Stimulated activated naive B cell treated with anti-CD40 and anti-IgM and Interleukin-4, amounts not matched to agents 10 μg/mL and 1 μg/mL and 100 μg/mL, for 72 hours (primary cell): ENCODE data around the gene ABCB1.
"Not testable (repeated sequence)": the region's sequence is repeated elsewhere in the genome, so short reads cannot be mapped to it uniquely, and the experiment has no call there.

Experiments
- ATAC-seq, 2 donors: fragments of 150-1000 bp; cut with Tn5 transposase; replicated peaks; 2 replicates each; pipeline ENCODE4 v1.10.0; 2021; ENCODE audit warnings: moderate library complexity in 1 of 2
- DNase-seq: peaks from one replicate; pipeline ENCODE4 v3.0.0; 2021
- H3K27ac Mint-ChIP-seq: one replicate; pipeline ENCODE4 v1.8.0; 2022; ENCODE audit warnings: mild to moderate bottlenecking, mixed read lengths
- H3K27me3 Mint-ChIP-seq, 2 donors: one replicate each; pipeline ENCODE4 v1.8.0; 2022; ENCODE audit warnings: mixed read lengths in 2 of 2
- H3K36me3 Mint-ChIP-seq, 2 donors: one replicate each; pipeline ENCODE4 v1.8.0; 2022; ENCODE audit warnings: mixed read lengths in 2 of 2, mild to moderate bottlenecking in 1 of 2
- H3K4me1 Mint-ChIP-seq, 2 donors: one replicate each; pipeline ENCODE4 v1.8.0; 2022; ENCODE audit warnings: mixed read lengths in 2 of 2, mild to moderate bottlenecking in 1 of 2
- H3K4me3 Mint-ChIP-seq, 2 donors: one replicate each; pipeline ENCODE4 v1.8.0; 2022; ENCODE audit warnings: mild to moderate bottlenecking in 2 of 2, mixed read lengths in 2 of 2, moderate library complexity in 1 of 2
- H3K9me3 Mint-ChIP-seq, 2 donors: one replicate each; pipeline ENCODE4 v1.8.0; 2022; ENCODE audit warnings: mixed read lengths in 2 of 2, mild to moderate bottlenecking in 1 of 2

ABCB1 gene

GRCh38 chr7:87596696-87597095 is 4.0 kb downstream of the ABCB1 start:
- Mint-ChIP-seq H3K9me3 (no peaks in the 10 kb centered on the region), H3K36me3 (no peaks in the 10 kb centered on the region), H3K4me3 (no peak overlapping the region), H3K4me1 (peaks cover 15 to 24% of the 10 kb centered on the region in 2 donors), H3K27ac (no peak overlapping the region), H3K27me3 (no peaks in the 10 kb centered on the region)
- ATAC-seq: no peak
- DNase-seq: no peak

DNA sequence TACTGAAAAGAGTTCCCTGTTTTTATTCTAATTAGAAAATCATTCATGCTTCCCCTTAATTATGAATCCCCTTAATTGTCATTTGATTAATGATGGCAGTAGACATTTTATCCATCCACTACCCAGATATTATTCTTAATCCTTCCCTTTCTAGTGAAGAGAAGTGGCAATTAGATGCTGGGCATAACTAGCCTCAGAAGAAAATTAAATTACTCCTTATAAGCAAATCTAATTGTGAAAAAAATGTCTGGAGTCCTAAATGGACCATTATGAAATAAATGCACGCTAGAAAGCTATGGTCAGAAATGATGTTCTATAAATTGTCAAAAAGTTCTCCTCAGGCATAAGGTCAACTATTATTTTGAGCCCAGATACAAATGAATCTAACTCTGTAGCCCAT is 4.5 kb downstream of the ABCB1 start:
- no peaks in the 10 kb centered on the region for H3K9me3 Mint-ChIP-seq
- H3K4me3 Mint-ChIP-seq: no peak overlapping the region
- H3K4me1 Mint-ChIP-seq: peaks cover 15 to 23% of the 10 kb centered on the region in 2 donors
- no peak for DNase-seq
- H3K27me3 Mint-ChIP-seq: no peaks in the 10 kb centered on the region
- no peak for ATAC-seq
- H3K36me3 Mint-ChIP-seq: no peaks in the 10 kb centered on the region
- no peak overlapping the region for H3K27ac Mint-ChIP-seq

GRCh38 chr7:87592300-87592699 is 8.4 kb downstream of the ABCB1 start:
- DNase-seq (no peak), ATAC-seq (no peak)
- Mint-ChIP-seq H3K4me3 (no peak overlapping the region), H3K9me3 (no peaks in the 10 kb centered on the region), H3K27me3 (no peaks in the 10 kb centered on the region), H3K27ac (no peak overlapping the region), H3K36me3 (no peaks in the 10 kb centered on the region), H3K4me1 (no peaks in the 10 kb centered on the region)

- Mint-ChIP-seq H3K27me3 (no peaks in the 10 kb centered on the region), H3K9me3 (no peaks in the 10 kb centered on the region), H3K27ac (no peak overlapping the region), H3K4me1 (no peaks in the 10 kb centered on the region), H3K4me3 (no peak overlapping the region), H3K36me3 (peaks cover 0 to 2% of the 10 kb centered on the region in 2 donors)
- no peak for ATAC-seq
- DNase-seq: no peak
Measured at GRCh38 chr7:87591211-87591610, 9.5 kb downstream of the ABCB1 start.

DNA sequence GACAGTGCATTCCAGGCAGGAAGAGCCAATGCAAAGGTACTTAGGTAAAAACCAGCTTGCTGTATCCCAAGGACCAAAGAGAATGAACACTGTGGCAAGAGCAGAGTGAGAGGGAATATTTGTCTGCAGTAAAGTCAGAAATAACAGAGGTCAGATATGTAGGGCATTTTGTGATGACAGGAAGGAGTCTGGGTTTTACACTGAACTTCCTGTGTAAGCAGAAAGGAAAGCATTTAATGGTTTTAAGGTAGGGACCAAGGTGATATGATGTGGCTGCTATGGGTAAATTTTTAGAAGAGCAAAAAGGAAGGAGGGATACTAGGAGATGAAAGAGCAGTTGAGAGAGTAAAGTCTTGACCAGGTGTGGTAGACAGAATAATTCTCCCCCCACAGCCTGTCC is 10.1 kb downstream of the ABCB1 start:
- H3K4me3 Mint-ChIP-seq: no peak overlapping the region
- H3K27me3 Mint-ChIP-seq: no peaks in the 10 kb centered on the region
- no peaks in the 10 kb centered on the region for H3K4me1 Mint-ChIP-seq
- ATAC-seq (no peak), DNase-seq (no peak)
- no peak overlapping the region for H3K27ac Mint-ChIP-seq
- H3K36me3 Mint-ChIP-seq: peaks cover 0 to 4% of the 10 kb centered on the region in 2 donors
- H3K9me3 Mint-ChIP-seq: no peaks in the 10 kb centered on the region

GRCh38 chr7:87589631-87590030 is 11.1 kb downstream of the ABCB1 start:
- no peaks in the 10 kb centered on the region for H3K27me3 Mint-ChIP-seq
- no peaks in the 10 kb centered on the region for H3K9me3 Mint-ChIP-seq
- ATAC-seq: no peak
- H3K4me3 Mint-ChIP-seq: no peak overlapping the region
- no peaks in the 10 kb centered on the region for H3K4me1 Mint-ChIP-seq
- peaks cover 7 to 11% of the 10 kb centered on the region in 2 donors for H3K36me3 Mint-ChIP-seq
- DNase-seq: no peak
- H3K27ac Mint-ChIP-seq: no peak overlapping the region

- H3K36me3 Mint-ChIP-seq: peaks cover 20 to 23% of the 10 kb centered on the region in 2 donors
- H3K27ac Mint-ChIP-seq: no peak overlapping the region
- no peak for ATAC-seq
Measured at GRCh38 chr7:87581723-87582122, 19.0 kb downstream of the ABCB1 start.

GRCh38 chr7:87580636-87581035 is 20.0 kb downstream of the ABCB1 start:
- no peak for DNase-seq
- Mint-ChIP-seq H3K9me3 (peaks cover 0 to 3% of the 10 kb centered on the region in 2 donors), H3K27ac (no peak overlapping the region), H3K4me1 (no peaks in the 10 kb centered on the region), H3K4me3 (no peak overlapping the region), H3K27me3 (no peaks in the 10 kb centered on the region), H3K36me3 (peaks cover 16 to 23% of the 10 kb centered on the region in 2 donors)
- ATAC-seq: no peak

More at GRCh38 chr7:87581723-87582122, 19.0 kb downstream of the ABCB1 start:
- no peaks in the 10 kb centered on the region for H3K4me1 Mint-ChIP-seq
- no peak overlapping the region for H3K4me3 Mint-ChIP-seq
- H3K9me3 Mint-ChIP-seq: peaks cover 0 to 3% of the 10 kb centered on the region in 2 donors
- H3K27me3 Mint-ChIP-seq: no peaks in the 10 kb centered on the region
- no peak for DNase-seq

DNA sequence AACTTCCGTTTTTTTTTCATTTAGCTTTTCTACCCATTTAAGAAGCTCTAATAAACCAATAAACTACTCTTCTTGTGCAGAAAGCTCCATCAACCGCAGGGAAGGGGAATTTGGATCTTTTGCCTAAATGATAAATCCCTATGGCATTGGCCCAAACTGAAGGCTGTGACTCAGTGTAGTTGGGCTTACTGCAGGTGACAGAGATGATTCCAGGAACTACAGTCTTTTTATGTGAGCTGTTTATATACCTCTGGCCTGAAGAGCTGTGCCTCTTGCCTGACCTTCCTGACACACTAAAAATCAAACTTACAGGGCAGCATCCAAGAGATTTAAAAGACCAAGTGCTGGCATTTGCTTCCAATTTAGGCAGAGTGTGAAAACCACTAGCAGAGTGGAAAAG is 25.2 kb downstream of the ABCB1 start:
- no peak overlapping the region for H3K27ac Mint-ChIP-seq

GRCh38 chr7:87574630-87575029 is 26.1 kb downstream of the ABCB1 start:
- Mint-ChIP-seq H3K27ac (no peak overlapping the region), H3K4me3 (no peak overlapping the region)

More for the DNA sequence above, 25.2 kb downstream of the ABCB1 start:
- ATAC-seq (no peak), DNase-seq (no peak)
- Mint-ChIP-seq H3K36me3 (peaks cover 6 to 19% of the 10 kb centered on the region in 2 donors), H3K4me3 (no peak overlapping the region), H3K27me3 (no peaks in the 10 kb centered on the region), H3K4me1 (peaks cover 7 to 17% of the 10 kb centered on the region in 2 donors), H3K9me3 (peaks cover 3 to 8% of the 10 kb centered on the region in 2 donors)

DNA sequence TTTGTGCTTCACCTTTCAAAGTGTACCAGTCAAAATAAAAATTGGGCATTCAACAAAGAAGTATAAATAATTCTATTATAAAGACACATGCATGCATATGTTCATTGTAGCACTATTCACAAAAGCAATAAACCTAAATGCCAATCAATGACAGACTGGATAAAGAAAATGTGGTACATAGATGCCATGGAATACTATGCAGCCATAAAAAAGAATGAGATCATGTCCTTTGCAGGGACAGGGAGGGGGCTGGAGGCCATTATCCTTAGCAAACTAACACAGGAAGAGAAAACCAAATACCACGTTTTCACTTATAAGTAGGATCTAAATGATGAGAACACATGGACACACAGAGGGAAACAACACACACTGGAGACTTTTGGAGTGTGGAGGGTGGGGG is 28.2 kb downstream of the ABCB1 start:
- H3K27ac Mint-ChIP-seq, H3K27me3 Mint-ChIP-seq, H3K9me3 Mint-ChIP-seq, ATAC-seq, DNase-seq, H3K4me3 Mint-ChIP-seq: not testable (repeated sequence)
- peaks cover 7 to 17% of the 10 kb centered on the region in 2 donors for H3K4me1 Mint-ChIP-seq
- peaks cover 0 to 11% of the 10 kb centered on the region in 2 donors for H3K36me3 Mint-ChIP-seq

More at GRCh38 chr7:87574630-87575029, 26.1 kb downstream of the ABCB1 start:
- H3K9me3 Mint-ChIP-seq: peaks cover 3 to 8% of the 10 kb centered on the region in 2 donors
- H3K36me3 Mint-ChIP-seq: peaks cover 4 to 14% of the 10 kb centered on the region in 2 donors
- peaks cover 7 to 17% of the 10 kb centered on the region in 2 donors for H3K4me1 Mint-ChIP-seq
- DNase-seq (no peak), ATAC-seq (peak in 1 of 2 donors; percentile 56)
- no peaks in the 10 kb centered on the region for H3K27me3 Mint-ChIP-seq

DNA sequence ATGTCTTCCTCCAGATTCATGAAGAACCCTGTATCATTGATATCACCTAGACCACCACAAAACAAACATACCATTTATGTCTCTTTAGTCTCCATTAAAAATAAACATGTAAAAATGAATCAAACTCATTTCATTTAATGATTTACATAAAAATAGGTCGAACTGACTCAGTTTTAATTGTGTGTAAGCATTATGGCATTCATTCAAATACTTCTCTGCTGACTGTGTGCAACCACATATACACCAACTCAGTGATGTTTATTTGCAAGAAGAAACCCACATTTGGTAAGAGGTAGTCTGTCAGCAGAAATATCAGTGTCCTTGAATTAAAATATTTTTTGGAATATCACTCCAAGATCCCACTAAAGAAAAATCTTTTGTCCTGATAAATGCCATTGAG is 30.5 kb downstream of the ABCB1 start:
- ATAC-seq (no peak), DNase-seq (no peak)
- Mint-ChIP-seq H3K4me3 (no peak overlapping the region), H3K4me1 (peaks cover 7 to 17% of the 10 kb centered on the region in 2 donors), H3K36me3 (peaks cover under 1 to 11% of the 10 kb centered on the region in 2 donors), H3K9me3 (peaks cover 3 to 5% of the 10 kb centered on the region in 2 donors), H3K27me3 (no peaks in the 10 kb centered on the region), H3K27ac (no peak overlapping the region)

DNA sequence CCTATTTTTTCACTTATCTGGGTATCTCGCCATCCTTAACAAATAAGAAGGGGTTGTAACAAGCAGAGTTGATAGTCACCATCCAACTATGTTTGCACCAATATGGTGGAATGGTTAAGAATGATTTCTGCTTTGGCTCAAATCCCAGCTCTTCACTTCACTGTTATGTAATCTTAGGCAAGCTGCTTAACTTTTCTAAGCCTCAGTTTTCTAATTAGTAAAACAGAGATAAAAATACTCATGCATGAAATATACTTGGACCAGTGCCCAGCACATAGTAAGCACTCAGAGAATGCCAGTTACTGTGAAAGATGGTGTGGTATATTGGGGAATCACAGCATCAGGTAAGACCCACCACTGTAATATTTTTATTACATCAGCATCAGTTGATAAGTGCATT is 33.6 kb downstream of the ABCB1 start:
- no peaks in the 10 kb centered on the region for H3K9me3 Mint-ChIP-seq

DNA sequence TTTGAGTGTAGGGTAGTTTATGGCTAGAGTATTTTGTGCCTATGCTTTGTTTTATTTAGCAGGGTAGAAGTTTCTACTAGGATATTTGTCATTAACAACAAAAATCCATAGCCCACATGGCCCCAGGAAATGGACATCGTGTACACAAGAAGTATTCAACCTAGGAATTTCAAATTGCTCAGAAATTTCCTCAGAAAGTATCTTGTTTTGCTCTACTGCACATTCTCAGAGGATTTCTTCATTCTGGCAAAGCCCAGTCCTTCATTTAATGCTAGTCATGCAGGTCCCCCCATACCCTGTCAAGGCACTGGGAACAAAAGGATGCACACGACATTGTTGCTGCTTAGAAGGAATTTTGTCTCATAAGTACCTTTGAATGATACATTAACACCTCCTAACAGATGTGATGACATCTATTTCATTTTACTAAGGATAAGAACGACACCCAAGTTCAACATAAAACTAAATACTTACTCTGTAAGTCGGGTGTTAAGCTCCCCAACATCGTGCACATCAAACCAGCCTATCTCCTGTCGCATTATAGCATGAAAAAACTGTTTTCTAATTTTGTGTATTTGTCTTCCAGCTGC is 34.3 kb downstream of the ABCB1 start:
- no peaks in the 10 kb centered on the region for H3K9me3 Mint-ChIP-seq
- H3K27ac Mint-ChIP-seq: no peak overlapping the region
- ATAC-seq (no peak), DNase-seq (no peak)
- peaks cover 0 to 7% of the 10 kb centered on the region in 2 donors for H3K36me3 Mint-ChIP-seq
- no peak overlapping the region for H3K4me3 Mint-ChIP-seq
- peaks cover 8 to 12% of the 10 kb centered on the region in 2 donors for H3K4me1 Mint-ChIP-seq
- no peaks in the 10 kb centered on the region for H3K27me3 Mint-ChIP-seq

More for the DNA sequence above, 33.6 kb downstream of the ABCB1 start:
- H3K27me3 Mint-ChIP-seq: no peaks in the 10 kb centered on the region
- DNase-seq: no peak
- H3K4me3 Mint-ChIP-seq: no peak overlapping the region
- peaks cover 0 to 7% of the 10 kb centered on the region in 2 donors for H3K36me3 Mint-ChIP-seq
- no peak overlapping the region for H3K27ac Mint-ChIP-seq
- peaks cover 8 to 16% of the 10 kb centered on the region in 2 donors for H3K4me1 Mint-ChIP-seq
- ATAC-seq: no peak

GRCh38 chr7:87565877-87566276 is 34.8 kb downstream of the ABCB1 start:
- DNase-seq: no peak
- Mint-ChIP-seq H3K36me3 (peaks cover 0 to 7% of the 10 kb centered on the region in 2 donors), H3K27me3 (no peaks in the 10 kb centered on the region), H3K4me3 (no peak overlapping the region), H3K4me1 (peaks cover 4 to 7% of the 10 kb centered on the region in 2 donors), H3K27ac (no peak overlapping the region), H3K9me3 (no peaks in the 10 kb centered on the region)
- no peak for ATAC-seq
